Pancreas (tissue), 10 donors: ENCODE data around the gene NELL1. TPM values are rescaled to one million over a fixed set of nuclear protein-coding genes. Genes with fewer than 3 reads are reported as not detected.
A peak's percentile ranks its signal among the peaks of the same experiment; 100 is the strongest.

Experiments used
- ATAC-seq, 4 donors: fragments of 200-7000 bp; cut with Tn5 transposase; one replicate each; pipeline versions ENCODE4 v1.8.0 to v1.9.1; 2020; ENCODE audit warnings: mild to moderate bottlenecking in 4 of 4, moderate library complexity in 4 of 4
- DNase-seq, 6 donors: peaks; one replicate each; pipeline ENCODE4 v3.0.0-alpha.2; 2020
- FAIRE-seq: peaks from 2 replicates; lab custom pipeline; 2012; peaks lifted over from hg19 to GRCh38; lab: Jason Lieb, UNC
- H3K27ac ChIP-seq, 4 donors: fragments of 200-600 bp; sonication (generic); 1 replicate in 3 of 4; 2 replicates in 1 of 4; pipeline versions ENCODE4 v1.5.0 to v1.8.0; 2020
- H3K27me3 ChIP-seq, 4 donors: fragments of 200-600 bp; one replicate each; pipeline ENCODE4 v1.8.0; 2021
- H3K36me3 ChIP-seq, 3 donors: fragments of 200-600 bp; sonication (generic) in 1 of 3; one replicate each; pipeline versions ENCODE4 v1.5.0 to v1.8.0; 2020 to 2021
- H3K4me1 ChIP-seq, 3 donors: fragments of 200-600 bp; one replicate each; pipeline ENCODE4 v1.8.0; 2021
- H3K4me3 ChIP-seq, 4 donors: fragments of 200-600 bp; sonication (generic) in 2 of 4; one replicate each; pipeline versions ENCODE4 v1.5.0 to v1.8.0; 2020 to 2021
- H3K9me3 ChIP-seq, 4 donors: fragments of 200-600 bp; one replicate each; pipeline ENCODE4 v1.8.0; 2021
- CTCF ChIP-seq, 4 donors: fragments of 200-600 bp; sonication (generic) in 3 of 4; IDR thresholded peaks; one replicate each; pipeline versions ENCODE4 v1.5.0 to v1.8.0; 2021; ENCODE audit warnings: antibody characterized with exemption in 4 of 4
- WGBS, 2 donors: extraction: QIAGEN DNeasy Blood & Tissue Kit; methylation state at CpG; one replicate each; pipeline ENCODE4 v1.1.7; 2013; 5-methylcytosine and 5-hydroxymethylcytosine counted together
- intact Hi-C, 3 donors: fragments of 100-400 bp; cut with DNase I; formaldehyde crosslinking; loops; one replicate each; pipeline versions ENCODE4 v1.11.1 to v1.14.2; 2022
- polyA plus RNA-seq, 2 donors: library from polyadenylated mRNA; stranded (reverse); fragments of 200-250 nt; gene quantifications; one replicate each; pipeline ENCODE4 v1.2.3, GENCODE V29; 2013
- total RNA-seq, 6 donors: library from RNA; stranded (reverse); fragmentation: NEBNext Ultra II Directional in 4 of 6; extraction: Animal tissue kit (Norgen Biotek cat#: 25700) in 4 of 6; gene quantifications; one replicate each; pipeline versions ENCODE4 v1.2.1 to v1.2.4, GENCODE V29; 2021 to 2023
- donor health status: healthy with polysubstance abuse.
- donor health status: DM: no; HTN: no; CAD: no; lungs with moderate emphysema.
- donor health status: DM: no; HTN: no; CAD: no.
- donor health status: control.
- donor health status: control.
- donor health status: Bipolar disorder and iron deficiency.
- donor health status: DM: yes; HTN: yes; CAD: no.
- donor health status: DM: no; HTN: no; CAD: no.
- donor health status: DM: no; HTN: no; CAD: no.
- donor health status: DM: yes; HTN: yes; CAD: no.

The NELL1 gene
- total and polyA plus RNA-seq, 8 donors = not detected

GRCh38 chr11:21343204-21343603, 673.8 kb downstream of the NELL1 start:
- Histone ChIP-seq H3K36me3 (no peaks in the 10 kb centered on the region), H3K9me3 (no peaks in the 10 kb centered on the region), H3K4me3 (no peak overlapping the region), H3K4me1 (no peaks in the 10 kb centered on the region), H3K27me3 (no peaks in the 10 kb centered on the region), H3K27ac (no peak overlapping the region)
- FAIRE-seq (no peak), ATAC-seq (no peak), DNase-seq (no peak)
- no peak for TF ChIP-seq CTCF (IDR thresholded peaks at IDR 0.05)
- intact Hi-C loops = no loop called here
- 20 to 57% methylated on average over 2 of the region's 2 CpGs for WGBS, 2 donors

- Histone ChIP-seq H3K9me3 (no peaks in the 10 kb centered on the region), H3K36me3 (no peaks in the 10 kb centered on the region), H3K27me3 (no peaks in the 10 kb centered on the region), H3K27ac (no peak overlapping the region), H3K4me1 (no peaks in the 10 kb centered on the region), H3K4me3 (no peak overlapping the region)
- no peak for TF ChIP-seq CTCF (IDR thresholded peaks at IDR 0.05)
- no peak for DNase-seq
- intact Hi-C loops = no loop called here
- no peak for ATAC-seq
- peak; percentile 86 for FAIRE-seq
These were observed 677.0 kb downstream of the NELL1 start for GRCh38 chr11:21346361-21346760.

- TF ChIP-seq CTCF (IDR thresholded peaks at IDR 0.05) = no peak
- no peak for ATAC-seq
- H3K9me3 ChIP-seq = no peaks in the 10 kb centered on the region
- H3K4me3 ChIP-seq = no peak overlapping the region
- DNase-seq = no peak
- 38 to 56% methylated on average over 2 of the region's 2 CpGs for WGBS, 2 donors
- intact Hi-C loops = no loop called here
- no peak for FAIRE-seq
- no peaks in the 10 kb centered on the region for H3K27me3 ChIP-seq
- no peaks in the 10 kb centered on the region for H3K4me1 ChIP-seq
- no peak overlapping the region for H3K27ac ChIP-seq
- no peaks in the 10 kb centered on the region for H3K36me3 ChIP-seq
These were observed 681.2 kb downstream of the NELL1 start for GRCh38 chr11:21350613-21351012.

GRCh38 chr11:21353425-21353824, 684.0 kb downstream of the NELL1 start:
- FAIRE-seq (no peak), DNase-seq (no peak), ATAC-seq (no peak)
- H3K36me3 ChIP-seq = no peaks in the 10 kb centered on the region
- H3K27ac ChIP-seq = no peak overlapping the region
- no peak for TF ChIP-seq CTCF (IDR thresholded peaks at IDR 0.05)
- no peaks in the 10 kb centered on the region for H3K4me1 ChIP-seq
- no peaks in the 10 kb centered on the region for H3K9me3 ChIP-seq
- intact Hi-C loops = no loop called here
- no peaks in the 10 kb centered on the region for H3K27me3 ChIP-seq
- 45 to 62% methylated on average over 5 of the region's 5 CpGs for WGBS, 2 donors
- no peak overlapping the region for H3K4me3 ChIP-seq

- ATAC-seq = no peak
- whole genome bisulfite sequencing, 2 donors = 33 to 45% methylated on average over 8 of the region's 8 CpGs
- intact Hi-C loops = no loop called here
These were observed 695.7 kb downstream of the NELL1 start for GRCh38 chr11:21364866-21365624.

More at GRCh38 chr11:21364866-21365624, 695.7 kb downstream of the NELL1 start:
- DNase-seq (no peak), FAIRE-seq (no peak)
- no peaks in the 10 kb centered on the region for H3K9me3 ChIP-seq
- H3K4me3 ChIP-seq = no peak overlapping the region
- H3K27me3 ChIP-seq = no peaks in the 10 kb centered on the region
- TF ChIP-seq CTCF (IDR thresholded peaks at IDR 0.05) = no peak
- H3K36me3 ChIP-seq = no peaks in the 10 kb centered on the region
- H3K27ac ChIP-seq = no peak overlapping the region
- no peaks in the 10 kb centered on the region for H3K4me1 ChIP-seq
